HUES6 (cell line): ENCODE measurements around the gene PLXNA4.

Experiments
- H3K27ac ChIP-seq: 2 replicates; pipeline ENCODE4 v1.7.0; 2013; ENCODE audit warnings: low read depth, mild to moderate bottlenecking, low read length, inconsistent platforms
- H3K27me3 ChIP-seq: 2 replicates; pipeline ENCODE4 v1.6.1; 2013; ENCODE audit warnings: low read length; ENCODE audit not compliant: control insufficient read depth, insufficient read depth
- H3K36me3 ChIP-seq: 2 replicates; pipeline ENCODE4 v1.6.1; 2013; ENCODE audit warnings: low read length; ENCODE audit not compliant: control insufficient read depth, insufficient read depth
- H3K4me1 ChIP-seq: 2 replicates; pipeline ENCODE4 v1.6.1; 2013; ENCODE audit warnings: low read length; ENCODE audit not compliant: control insufficient read depth, insufficient read depth
- H3K4me3 ChIP-seq: 2 replicates; pipeline ENCODE4 v1.5.1; 2013; ENCODE audit warnings: low read depth, low read length
- H3K9ac ChIP-seq: one replicate; pipeline ENCODE4 v1.6.1; 2013; ENCODE audit warnings: mild to moderate bottlenecking, low read length
- H3K9me3 ChIP-seq: 2 replicates; pipeline ENCODE4 v1.6.1; 2013; ENCODE audit warnings: low read depth, low read length; ENCODE audit not compliant: control insufficient read depth, insufficient read depth

The PLXNA4 gene

GRCh38 chr7:132469264-132469663 lies 107.0 kb downstream of the PLXNA4 start:
- no peak overlapping the region for H3K27ac ChIP-seq
- H3K36me3 ChIP-seq: no peaks in the 10 kb centered on the region
- peaks cover 3% of the 10 kb centered on the region; the same call in 1 of the 2 replicates for H3K27me3 ChIP-seq
- H3K9ac ChIP-seq: no peak overlapping the region
- peaks cover 5% of the 10 kb centered on the region; the same call in 1 of the 2 replicates for H3K4me1 ChIP-seq
- no peak overlapping the region for H3K4me3 ChIP-seq
- no peaks in the 10 kb centered on the region for H3K9me3 ChIP-seq

- peaks cover 2% of the 10 kb centered on the region; the same call in 1 of the 2 replicates for H3K4me1 ChIP-seq
- no peaks in the 10 kb centered on the region for H3K9me3 ChIP-seq
- H3K9ac ChIP-seq: no peak overlapping the region
- H3K27me3 ChIP-seq: peaks cover 3% of the 10 kb centered on the region; the same call in 1 of the 2 replicates
- H3K27ac ChIP-seq: no peak overlapping the region
- H3K4me3 ChIP-seq: no peak overlapping the region
- H3K36me3 ChIP-seq: no peaks in the 10 kb centered on the region
Observed at GRCh38 chr7:132466367-132466766, 109.9 kb downstream of the PLXNA4 start.

DNA sequence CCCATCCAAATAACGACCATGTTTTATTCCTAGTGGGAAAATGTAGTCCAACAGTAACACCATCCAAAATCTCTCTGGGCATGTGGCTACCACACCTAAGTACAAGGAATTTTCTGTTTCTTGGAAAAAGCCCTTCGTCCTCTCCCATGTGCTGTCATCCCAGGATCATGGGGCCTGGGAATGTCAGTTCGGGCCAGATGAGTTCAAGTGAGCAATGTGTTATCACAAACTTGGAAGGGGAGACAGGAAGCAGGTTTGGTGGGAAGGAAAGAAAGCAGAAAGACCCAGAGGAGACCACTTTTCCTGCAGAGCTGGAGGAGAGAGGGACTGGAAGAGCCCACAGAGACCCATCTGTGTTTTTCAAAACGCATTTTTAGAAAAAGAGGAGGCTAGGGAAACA lies 110.8 kb downstream of the PLXNA4 start:
- Histone ChIP-seq H3K9me3 (no peaks in the 10 kb centered on the region), H3K27me3 (peaks cover 3% of the 10 kb centered on the region; the same call in 1 of the 2 replicates), H3K9ac (no peak overlapping the region), H3K4me3 (no peak overlapping the region), H3K27ac (no peak overlapping the region), H3K4me1 (peaks cover 11% of the 10 kb centered on the region), H3K36me3 (no peaks in the 10 kb centered on the region)

DNA sequence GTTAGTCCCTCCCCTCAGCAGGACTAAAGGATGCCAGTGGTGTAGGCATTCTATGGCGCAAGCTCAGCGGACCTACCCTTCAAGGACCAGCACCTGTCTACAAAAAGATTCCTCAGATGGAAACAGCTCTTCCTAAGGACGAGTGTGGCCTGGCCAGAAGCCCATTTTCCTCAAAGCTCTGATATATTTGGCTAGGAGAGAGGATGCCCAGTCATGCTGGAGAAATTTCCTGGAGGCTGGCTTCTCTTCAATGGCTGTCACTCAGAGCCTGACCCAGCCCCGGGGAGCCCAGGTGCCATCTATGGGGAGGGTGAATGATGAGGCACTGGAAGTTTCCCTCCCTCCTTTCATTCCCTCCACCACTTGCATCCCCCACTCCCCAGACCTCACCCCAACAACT lies 111.5 kb downstream of the PLXNA4 start:
- Histone ChIP-seq H3K27ac (no peak overlapping the region), H3K4me3 (no peak overlapping the region), H3K27me3 (peaks cover 3% of the 10 kb centered on the region; the same call in 1 of the 2 replicates)

DNA sequence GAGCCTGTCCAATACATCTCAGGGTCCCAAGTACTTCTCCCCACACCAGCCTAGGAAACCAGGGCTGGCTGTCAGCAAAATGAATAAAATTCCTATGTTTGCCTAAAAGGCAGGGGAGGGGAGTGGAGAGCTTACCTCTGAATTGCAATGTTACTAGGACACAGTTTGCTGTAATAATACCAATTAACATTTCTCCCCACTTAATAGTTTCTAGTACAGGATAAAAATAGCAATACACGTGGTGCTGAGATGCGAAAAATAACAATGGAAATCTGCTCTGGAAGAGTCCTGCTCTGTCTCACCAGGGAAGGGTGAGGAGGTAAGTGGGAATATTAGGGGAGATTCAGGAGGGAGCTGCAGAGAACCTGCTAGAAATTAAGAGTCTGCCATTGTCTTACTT lies 112.3 kb downstream of the PLXNA4 start:
- Histone ChIP-seq H3K9ac (no peak overlapping the region), H3K36me3 (no peaks in the 10 kb centered on the region), H3K27ac (no peak overlapping the region), H3K27me3 (peaks cover 3% of the 10 kb centered on the region; the same call in 1 of the 2 replicates), H3K4me3 (no peak overlapping the region), H3K4me1 (peaks cover 13% of the 10 kb centered on the region), H3K9me3 (no peaks in the 10 kb centered on the region)

More for the DNA sequence above, 111.5 kb downstream of the PLXNA4 start:
- Histone ChIP-seq H3K9me3 (no peaks in the 10 kb centered on the region), H3K36me3 (no peaks in the 10 kb centered on the region), H3K4me1 (peaks cover 13% of the 10 kb centered on the region), H3K9ac (no peak overlapping the region)

DNA sequence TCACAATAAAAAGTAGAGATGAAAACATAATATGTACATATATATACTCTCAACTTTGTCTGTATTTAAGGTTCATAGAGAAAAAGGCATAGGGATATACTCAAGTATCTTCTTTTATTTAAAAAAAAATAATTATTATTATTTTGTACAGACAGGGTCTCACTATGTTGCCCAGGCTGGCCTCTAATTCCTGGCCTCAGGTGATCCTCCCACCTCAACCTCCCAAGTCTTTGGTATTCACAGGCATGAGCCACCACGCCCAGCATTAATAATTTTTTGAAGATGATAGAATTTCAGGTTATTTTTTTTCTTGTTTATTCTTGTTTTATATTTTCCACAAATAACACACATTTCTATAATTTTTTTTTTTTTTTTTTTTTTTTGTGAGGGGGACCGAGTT lies 113.8 kb downstream of the PLXNA4 start:
- Histone ChIP-seq H3K36me3 (no peaks in the 10 kb centered on the region), H3K27me3 (peaks cover 3% of the 10 kb centered on the region; the same call in 1 of the 2 replicates), H3K27ac (no peak overlapping the region), H3K9ac (no peak overlapping the region), H3K4me3 (no peak overlapping the region), H3K9me3 (no peaks in the 10 kb centered on the region), H3K4me1 (peaks cover 13% of the 10 kb centered on the region)

DNA sequence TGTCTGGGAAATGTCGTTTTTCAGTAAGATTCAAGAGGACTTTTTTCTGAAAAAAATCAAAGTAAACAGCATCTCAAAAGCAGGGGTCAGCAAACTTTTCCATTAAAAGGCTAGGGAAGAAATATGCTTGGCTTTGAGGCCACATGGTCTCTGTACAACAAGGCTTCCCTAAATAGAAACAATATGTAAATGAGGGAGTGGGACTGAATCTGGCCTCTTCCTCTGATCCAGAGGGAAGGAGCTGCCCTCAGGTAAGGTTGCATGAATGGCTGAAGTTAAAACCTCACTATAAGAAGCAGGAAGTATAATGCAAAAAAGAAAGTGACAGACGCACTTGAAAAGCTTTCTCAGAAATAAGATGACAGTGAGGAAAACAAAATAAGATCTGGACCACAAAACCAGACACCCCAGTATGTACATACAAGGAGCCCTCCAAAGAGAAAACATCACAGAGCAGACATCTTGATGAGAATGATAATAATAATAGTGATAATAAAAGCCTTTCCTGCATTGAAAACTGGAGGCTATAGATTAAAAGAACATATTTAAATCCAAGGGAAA lies 115.2 kb downstream of the PLXNA4 start:
- no peak overlapping the region for H3K27ac ChIP-seq
- no peak overlapping the region for H3K9ac ChIP-seq
- no peaks in the 10 kb centered on the region for H3K9me3 ChIP-seq
- H3K27me3 ChIP-seq: peaks cover 3% of the 10 kb centered on the region; the same call in 1 of the 2 replicates
- H3K36me3 ChIP-seq: no peaks in the 10 kb centered on the region
- peaks cover 13% of the 10 kb centered on the region for H3K4me1 ChIP-seq
- H3K4me3 ChIP-seq: no peak overlapping the region

GRCh38 chr7:132458729-132459128 lies 117.5 kb downstream of the PLXNA4 start:
- peaks cover 3% of the 10 kb centered on the region; the same call in 1 of the 2 replicates for H3K27me3 ChIP-seq

DNA sequence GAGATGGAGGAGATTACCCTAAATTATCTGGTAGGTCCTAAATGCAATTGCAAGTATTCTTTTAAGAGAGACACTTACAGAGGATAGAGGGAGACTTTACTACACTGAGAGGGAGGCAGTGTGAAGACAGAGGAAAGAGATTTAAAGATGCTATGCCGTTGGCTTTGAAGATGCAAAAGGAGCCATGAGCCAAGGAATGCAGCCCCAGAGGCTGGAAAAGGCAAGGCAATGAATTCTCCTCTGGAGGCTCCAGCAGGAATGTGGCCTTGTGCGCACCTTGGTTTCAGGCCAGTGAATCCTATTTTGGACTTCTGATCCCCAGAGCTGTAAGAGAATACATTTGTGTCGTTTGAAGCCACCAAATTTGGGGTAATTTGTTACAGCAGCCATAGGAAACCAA lies 118.6 kb downstream of the PLXNA4 start:
- H3K9me3 ChIP-seq: no peaks in the 10 kb centered on the region
- H3K4me1 ChIP-seq: peaks cover 13% of the 10 kb centered on the region
- H3K9ac ChIP-seq: no peak overlapping the region
- no peak overlapping the region for H3K27ac ChIP-seq
- no peak overlapping the region for H3K4me3 ChIP-seq
- peaks cover 6% of the 10 kb centered on the region; the same call in 1 of the 2 replicates for H3K27me3 ChIP-seq
- H3K36me3 ChIP-seq: no peaks in the 10 kb centered on the region

More at GRCh38 chr7:132458729-132459128, 117.5 kb downstream of the PLXNA4 start:
- peaks cover 13% of the 10 kb centered on the region for H3K4me1 ChIP-seq
- H3K9ac ChIP-seq: no peak overlapping the region
- no peak overlapping the region for H3K27ac ChIP-seq
- no peaks in the 10 kb centered on the region for H3K9me3 ChIP-seq
- no peak overlapping the region for H3K4me3 ChIP-seq
- H3K36me3 ChIP-seq: no peaks in the 10 kb centered on the region

GRCh38 chr7:132456418-132456817 lies 119.9 kb downstream of the PLXNA4 start:
- H3K27ac ChIP-seq: no peak overlapping the region
- peaks cover 11% of the 10 kb centered on the region for H3K4me1 ChIP-seq
- H3K4me3 ChIP-seq: no peak overlapping the region
- H3K27me3 ChIP-seq: peaks cover 6% of the 10 kb centered on the region; the same call in 1 of the 2 replicates
- no peak overlapping the region for H3K9ac ChIP-seq
- H3K9me3 ChIP-seq: no peaks in the 10 kb centered on the region
- no peaks in the 10 kb centered on the region for H3K36me3 ChIP-seq

- Histone ChIP-seq H3K4me3 (no peak overlapping the region), H3K27me3 (peaks cover 6% of the 10 kb centered on the region; the same call in 1 of the 2 replicates), H3K27ac (no peak overlapping the region), H3K9me3 (no peaks in the 10 kb centered on the region), H3K9ac (no peak overlapping the region), H3K4me1 (peaks cover under 1% of the 10 kb centered on the region; the same call in 1 of the 2 replicates), H3K36me3 (no peaks in the 10 kb centered on the region)
Observed at GRCh38 chr7:132455378-132455777, 120.9 kb downstream of the PLXNA4 start.
